Keratinocyte (primary cell): Measurements from ENCODE around the gene GALNT2. TPM values are rescaled to one million over a fixed set of nuclear protein-coding genes. Genes with fewer than 3 reads are reported as not detected.

ENCODE experiments used
- DNase-seq: peaks from one replicate; pipeline ENCODE4 v3.0.0-alpha.2; 2011; ENCODE audit warnings: low read depth, missing footprints, low spot score
- FAIRE-seq: peaks from 2 replicates; lab custom pipeline; 2011; peaks lifted over from hg19 to GRCh38; lab: Jason Lieb, UNC
- H2AFZ ChIP-seq: 2 replicates; pipeline ENCODE4 v1.6.0; 2012; ENCODE audit warnings: low read length, control low read depth, inconsistent platforms; ENCODE audit not compliant: control insufficient read depth
- H3K27ac ChIP-seq: 2 replicates; pipeline ENCODE4 v1.5.1; 2011; ENCODE audit warnings: low read length; ENCODE audit not compliant: control insufficient read depth, insufficient read depth
- H3K27me3 ChIP-seq: 3 replicates; pipeline ENCODE4 v1.6.0; 2011; ENCODE audit warnings: low read length; ENCODE audit not compliant: control insufficient read depth, insufficient read depth; ENCODE audit errors: extremely low read depth
- H3K36me3 ChIP-seq, 2 experiments: 2 replicates in 1 of 2; 3 replicates in 1 of 2; pipeline ENCODE4 v1.5.1; 2011; ENCODE audit warnings: low read length in 2 of 2, mild to moderate bottlenecking in 1 of 2; ENCODE audit not compliant: control insufficient read depth in 2 of 2, insufficient read depth in 2 of 2; ENCODE audit errors: extremely low read depth in 1 of 2
- H3K4me1 ChIP-seq: 3 replicates; pipeline ENCODE4 v1.5.1; 2011; ENCODE audit warnings: low read length; ENCODE audit not compliant: control insufficient read depth, insufficient read depth; ENCODE audit errors: extremely low read depth
- H3K4me2 ChIP-seq: 3 replicates; pipeline ENCODE4 v1.6.0; 2011; ENCODE audit warnings: low read depth, low read length; ENCODE audit not compliant: control insufficient read depth, insufficient read depth; ENCODE audit errors: extremely low read depth
- H3K4me3 ChIP-seq, 3 experiments: fragments of 200-600 bp in 1 of 3; sonication (generic) in 1 of 3; 2 replicates in 2 of 3; 3 replicates in 1 of 3; pipeline ENCODE4 v1.5.1; 2011 to 2016; ENCODE audit warnings: low read length in 3 of 3, mild to moderate bottlenecking in 3 of 3, control low read depth in 2 of 3, inconsistent platforms in 1 of 3, low read depth in 1 of 3, mixed read lengths in 1 of 3, mixed run types in 1 of 3, moderate library complexity in 1 of 3; ENCODE audit not compliant: control insufficient read depth in 2 of 3, insufficient read depth in 2 of 3; ENCODE audit errors: extremely low read depth in 1 of 3
- H3K79me2 ChIP-seq: 2 replicates; pipeline ENCODE4 v1.6.0; 2012; ENCODE audit warnings: low read length; ENCODE audit not compliant: control insufficient read depth, insufficient read depth
- H3K9ac ChIP-seq: 3 replicates; pipeline ENCODE4 v1.6.0; 2011; ENCODE audit warnings: low read length; ENCODE audit not compliant: control insufficient read depth, insufficient read depth; ENCODE audit errors: extremely low read depth
- H3K9me1 ChIP-seq: 3 replicates; pipeline ENCODE4 v1.6.0; 2011; ENCODE audit warnings: low read length; ENCODE audit not compliant: control insufficient read depth, insufficient read depth; ENCODE audit errors: extremely low read depth
- H3K9me3 ChIP-seq: 2 replicates; pipeline ENCODE4 v1.5.1; 2012; ENCODE audit warnings: low read depth, low read length; ENCODE audit not compliant: control insufficient read depth
- H4K20me1 ChIP-seq: 3 replicates; pipeline ENCODE4 v1.6.0; 2011; ENCODE audit warnings: low read length; ENCODE audit not compliant: control insufficient read depth, insufficient read depth; ENCODE audit errors: extremely low read depth
- CTCF ChIP-seq, 3 experiments: IDR thresholded peaks in 1 of 3; conservative IDR thresholded peaks in 1 of 3; optimal IDR thresholded peaks in 1 of 3; 2 replicates in 2 of 3; 3 replicates in 1 of 3; pipeline versions ENCODE3 to v1.5.1; 2011; ENCODE audit warnings: low read length in 3 of 3, mild to moderate bottlenecking in 3 of 3, moderate library complexity in 2 of 3, control low read depth in 1 of 3, inconsistent platforms in 1 of 3; ENCODE audit not compliant: insufficient read depth in 2 of 3; ENCODE audit errors: extremely low read depth in 1 of 3
- EZH2 ChIP-seq: IDR thresholded peaks from one replicate; pipeline ENCODE4 v1.6.1; 2012; ENCODE audit warnings: inconsistent platforms, mild to moderate bottlenecking, low read length, moderate library complexity
- dilution Hi-C: fragments of 300-500 bp; cut with MboI; formaldehyde crosslinking; loops from one replicate; pipeline ENCODE4 v1.7.0; 2020; ENCODE audit warnings: low sequenced_read_pairs; ENCODE audit not compliant: extremely low pct_ligation_motif_present
- polyA plus RNA-seq, 5 experiments: library from polyadenylated mRNA; depleted of rRNA in 3 of 5; stranded (reverse) in 3 of 5; stranded (forward) in 1 of 5; unstranded in 1 of 5; fragments of >200 nt; gene quantifications; 1 replicate in 1 of 5; 2 replicates in 3 of 5; 3 replicates in 1 of 5; pipeline versions ENCODE4 v1.2.1 to v1.2.3, GENCODE V29; 2011 to 2012; ENCODE audit warnings: missing spikeins in 2 of 5, low read depth in 1 of 5, low replicate concordance in 1 of 5

GALNT2 gene
- polyA plus RNA-seq, 1 donor (not counting 4 experiments of a cell fraction or from before 2014, with no cell fraction given), result 61.7 TPM

- H3K79me2 ChIP-seq, result no peaks in the 10 kb centered on the region
- H3K9me1 ChIP-seq, result no peaks in the 10 kb centered on the region
- H3K9ac ChIP-seq, result no peak overlapping the region
- H3K36me3 ChIP-seq, result peaks cover 13 to 35% of the 10 kb centered on the region in 2 experiments
- H2AFZ ChIP-seq, result no peak overlapping the region
- FAIRE-seq, result no peak
- TF ChIP-seq EZH2 (no peak), CTCF (optimal IDR thresholded peaks at IDR 0.05 in 1 of 3, IDR thresholded peaks at IDR 0.05 in 1 of 3, conservative IDR thresholded peaks at IDR 0.05 in 1 of 3; ENCODE audit: extremely low read depth in 1 of 3, insufficient read depth in 2 of 3, low read length in 3 of 3) (no peak)
- H3K4me2 ChIP-seq, result no peak overlapping the region
- H4K20me1 ChIP-seq, result no peaks in the 10 kb centered on the region
- H3K27ac ChIP-seq, result no peak overlapping the region
- no peaks in the 10 kb centered on the region for H3K4me1 ChIP-seq
- DNase-seq, result no peak
- no peaks in the 10 kb centered on the region for H3K27me3 ChIP-seq
- H3K9me3 ChIP-seq, result no peaks in the 10 kb centered on the region
- H3K4me3 ChIP-seq, result no peak overlapping the region
- dilution Hi-C loops, result no loop called here
Observed at GRCh38 chr1:230262867-230263567, 196.0 kb downstream of the GALNT2 start.

- peaks cover 13 to 34% of the 10 kb centered on the region in 2 experiments for H3K36me3 ChIP-seq
Observed at GRCh38 chr1:230263568-230264195, 196.6 kb downstream of the GALNT2 start.

More at GRCh38 chr1:230263568-230264195, 196.6 kb downstream of the GALNT2 start:
- Histone ChIP-seq H4K20me1 (no peaks in the 10 kb centered on the region), H3K4me1 (no peaks in the 10 kb centered on the region), H3K4me2 (no peak overlapping the region), H3K79me2 (no peaks in the 10 kb centered on the region), H3K9me1 (no peaks in the 10 kb centered on the region), H3K9ac (no peak overlapping the region), H3K27ac (no peak overlapping the region), H3K4me3 (no peak overlapping the region), H2AFZ (no peak overlapping the region), H3K27me3 (no peaks in the 10 kb centered on the region), H3K9me3 (no peaks in the 10 kb centered on the region)
- no peak for TF ChIP-seq CTCF (optimal IDR thresholded peaks at IDR 0.05 in 1 of 3, IDR thresholded peaks at IDR 0.05 in 1 of 3, conservative IDR thresholded peaks at IDR 0.05 in 1 of 3; ENCODE audit: extremely low read depth in 1 of 3, insufficient read depth in 2 of 3, low read length in 3 of 3)
- no peak for TF ChIP-seq EZH2
- dilution Hi-C loops, result no loop called here
- DNase-seq (no peak), FAIRE-seq (no peak)
